Adrenal gland (tissue), 12 donors: ENCODE results near the gene STIM2. TPM values are rescaled to one million over a fixed set of nuclear protein-coding genes. Genes with fewer than 3 reads are reported as not detected.

Source experiments
- DNase-seq, 7 donors: peaks; one replicate each; pipeline ENCODE4 v3.0.0-alpha.2; 2019 to 2020
- H3K27ac ChIP-seq, 5 donors: fragments of 200-600 bp; sonication (generic) in 4 of 5; 1 replicate in 3 of 5; 2 replicates in 2 of 5; pipeline versions ENCODE4 v1.5.1 to v1.8.0; 2016 to 2020; ENCODE audit warnings: mild to moderate bottlenecking in 1 of 5
- H3K27me3 ChIP-seq: fragments of 200-600 bp; 2 replicates; pipeline ENCODE4 v1.8.0; 2021
- H3K36me3 ChIP-seq, 2 donors: fragments of 200-600 bp; replicated peaks in 1 of 2; 1 replicate in 1 of 2; 2 replicates in 1 of 2; pipeline versions ENCODE4 v1.5.1 to v1.8.0; 2018 to 2022
- H3K4me1 ChIP-seq, 2 donors: fragments of 200-600 bp; replicated peaks in 1 of 2; 1 replicate in 1 of 2; 2 replicates in 1 of 2; pipeline versions ENCODE4 v1.5.1 to v1.8.0; 2018 to 2021
- H3K4me3 ChIP-seq, 4 donors: fragments of 200-600 bp; sonication (generic) in 3 of 4; one replicate each; pipeline ENCODE4 v1.5.1; 2016 to 2018
- H3K9me3 ChIP-seq, 3 donors: fragments of 200-600 bp; sonication (generic) in 1 of 3; replicated peaks in 1 of 3; 1 replicate in 2 of 3; 2 replicates in 1 of 3; pipeline versions ENCODE4 v1.5.1 to v1.8.0; 2016 to 2021
- CTCF ChIP-seq, 6 experiments: fragments of 450-650 bp in 4 of 6; fragments of 200-600 bp in 2 of 6; sonication (generic) in 1 of 6; IDR thresholded peaks; 1 replicate in 5 of 6; 2 replicates in 1 of 6; pipeline versions ENCODE4 v1.5.1 to v1.8.0; 2016 to 2021; ENCODE audit warnings: antibody characterized with exemption in 6 of 6, mild to moderate bottlenecking in 2 of 6, moderate library complexity in 1 of 6
- POLR2A ChIP-seq, 2 donors: fragments of 450-650 bp; IDR thresholded peaks; one replicate each; pipeline ENCODE4 v1.6.1; 2017; ENCODE audit warnings: antibody characterized with exemption in 2 of 2, mild to moderate bottlenecking in 2 of 2, moderate library complexity in 1 of 2
- whole genome bisulfite sequencing, 4 donors: extraction: QIAGEN DNeasy Blood & Tissue Kit in 2 of 4; methylation state at CpG; one replicate each; pipeline versions ENCODE4 v1.1.5 to v1.1.7; 2013 to 2017; 5-methylcytosine and 5-hydroxymethylcytosine counted together
- intact Hi-C, 2 donors: fragments of 100-400 bp; cut with DNase I; formaldehyde crosslinking; loops; one replicate each; pipeline versions ENCODE4 v1.14.1 to v1.15.0; 2022 to 2023
- polyA plus RNA-seq, 3 donors: library from polyadenylated mRNA; stranded (reverse); fragments of 200-250 nt in 2 of 3; fragments of 350-450 nt in 1 of 3; fragmentation: Illumina TruSeq in 1 of 3; extraction: RNeasy Lipid Tissue Mini Kit (QIAGEN cat#74804) in 1 of 3; gene quantifications; one replicate each; pipeline ENCODE4 v1.2.3, GENCODE V29; 2013 to 2014
- total RNA-seq, 9 donors: library from RNA; depleted of rRNA in 4 of 9; stranded (reverse); fragments of >200 nt in 4 of 9; fragments of 120-200 nt in 1 of 9; fragmentation: NEBNext Ultra II Directional in 1 of 9; extraction: Animal tissue kit (Norgen Biotek cat#: 25700) in 1 of 9; gene quantifications; one replicate each; pipeline versions ENCODE4 v1.1.0 to v1.2.4, GENCODE V29; 2013 to 2023
- donor health status: healthy with polysubstance abuse.
- donor health status: Bipolar disorder and iron deficiency.
- donor health status: DM: yes; HTN: yes; CAD: no.
- donor health status: DM: no; HTN: no; CAD: no.
- donor health status: DM: no; HTN: no; CAD: no.
- donor health status: DM: yes; HTN: yes; CAD: no.

The STIM2 gene
- total and polyA plus RNA-seq, 12 donors, result 7.5 to 30.4 (median 14.9) TPM

- Histone ChIP-seq H3K36me3 (no peaks in the 10 kb centered on the region), H3K27ac (no peak overlapping the region), H3K4me3 (no peak overlapping the region), H3K27me3 (no peaks in the 10 kb centered on the region), H3K9me3 (no peaks in the 10 kb centered on the region), H3K4me1 (no peaks in the 10 kb centered on the region)
- intact Hi-C loops, result no loop called here
- DNase-seq, result peak; percentile 33 to 63 (median 44)
- WGBS, 4 donors, result 58 to 90% (median 75%) methylated on average over 2 to 3 of the region's 3 CpGs
- no peak for TF ChIP-seq CTCF (IDR thresholded peaks at IDR 0.05)
Measured at GRCh38 chr4:27066591-27066990, 205.9 kb downstream of the STIM2 start.

- Histone ChIP-seq H3K4me1 (no peaks in the 10 kb centered on the region), H3K36me3 (no peaks in the 10 kb centered on the region), H3K4me3 (no peak overlapping the region), H3K27ac (no peak overlapping the region), H3K9me3 (no peaks in the 10 kb centered on the region), H3K27me3 (no peaks in the 10 kb centered on the region)
- intact Hi-C loops, result no loop called here
- peak in 2 of 7 donors; percentile 7 to 19 for DNase-seq
- TF ChIP-seq POLR2A (IDR thresholded peaks at IDR 0.05), result no peak
- TF ChIP-seq CTCF (IDR thresholded peaks at IDR 0.05), result no peak
- WGBS, 4 donors, result 71 to 85% (median 73%) methylated on average over 11 to 14 of the region's 14 CpGs
Measured at GRCh38 chr4:27068151-27068867, 207.7 kb downstream of the STIM2 start.
